T-cell (primary cell): ENCODE data around the gene ANKRD37. TPM values are rescaled to one million over a fixed set of nuclear protein-coding genes. Genes with fewer than 3 reads are reported as not detected.

Source experiments
- ATAC-seq, 4 experiments: fragments of 200-7000 bp in 3 of 4; fragments of 150-1000 bp in 1 of 4; cut with Tn5 transposase; replicated peaks in 1 of 4; 1 replicate in 3 of 4; 2 replicates in 1 of 4; pipeline ENCODE4 v1.10.0; 2021; ENCODE audit warnings: moderate library complexity in 3 of 4, mild to moderate bottlenecking in 2 of 4, moderate number of reproducible peaks in 1 of 4
- CTCF ChIA-PET, 2 donors: fragments of 300-600 bp; sonication (Branson Sonifier 250); formaldehyde crosslinking; loops; one replicate each; lab custom pipeline; 2022; ENCODE audit warnings: antibody characterized with exemption in 2 of 2; lab: Charles Lee
- POLR2A ChIA-PET, 2 donors: fragments of 300-600 bp; sonication (Branson Sonifier 250); formaldehyde crosslinking; loops; one replicate each; lab custom pipeline; 2022; ENCODE audit warnings: antibody characterized with exemption in 2 of 2; lab: Charles Lee
- DNase-seq, 35 experiments: peaks; one replicate each; pipeline versions ENCODE4 v3.0.0 to v3.0.0-alpha.2; 2013 to 2023
- H3K27ac ChIP-seq: one replicate; pipeline ENCODE4 v1.5.1; 2013; ENCODE audit warnings: low read length
- H3K27me3 ChIP-seq, 2 experiments: replicated peaks in 1 of 2; 1 replicate in 1 of 2; 2 replicates in 1 of 2; pipeline versions ENCODE4 v1.6.1 to v1.7.0; 2013; ENCODE audit warnings: low read length in 1 of 2, mixed read lengths in 1 of 2; ENCODE audit not compliant: control insufficient read depth in 2 of 2, insufficient read depth in 2 of 2; ENCODE audit errors: extremely low read depth in 1 of 2
- H3K36me3 ChIP-seq, 2 donors: 1 replicate in 1 of 2; 2 replicates in 1 of 2; pipeline versions ENCODE4 v1.6.1 to v1.7.0; 2013; ENCODE audit warnings: low read length in 1 of 2; ENCODE audit not compliant: control insufficient read depth in 2 of 2, insufficient read depth in 1 of 2; ENCODE audit errors: extremely low read depth in 1 of 2
- H3K4me1 ChIP-seq, 2 experiments: 1 replicate in 1 of 2; 2 replicates in 1 of 2; pipeline versions ENCODE4 v1.6.1 to v1.7.0; 2013; ENCODE audit warnings: low read length in 2 of 2, mixed read lengths in 1 of 2; ENCODE audit not compliant: insufficient read depth in 2 of 2, control insufficient read depth in 1 of 2; ENCODE audit errors: extremely low read depth in 1 of 2
- H3K4me3 ChIP-seq, 2 donors: 1 replicate in 1 of 2; 2 replicates in 1 of 2; pipeline versions ENCODE4 v1.5.1 to v1.7.0; 2013; ENCODE audit warnings: mild to moderate bottlenecking in 2 of 2, low read length in 1 of 2, moderate library complexity in 1 of 2; ENCODE audit not compliant: control insufficient read depth in 1 of 2; ENCODE audit errors: extremely low read depth in 1 of 2
- H3K9me3 ChIP-seq: 2 replicates; pipeline ENCODE4 v1.7.0; 2013
- H3K27ac Mint-ChIP-seq, 2 donors: one replicate each; pipeline ENCODE4 v1.8.0; 2020 to 2021; ENCODE audit warnings: mild to moderate bottlenecking in 2 of 2, mixed read lengths in 2 of 2
- H3K27me3 Mint-ChIP-seq, 2 donors: one replicate each; pipeline ENCODE4 v1.8.0; 2021 to 2022; ENCODE audit warnings: mixed read lengths in 2 of 2
- H3K36me3 Mint-ChIP-seq: one replicate; pipeline ENCODE4 v1.8.0; 2021; ENCODE audit warnings: mixed read lengths
- H3K4me1 Mint-ChIP-seq, 3 donors: one replicate each; pipeline ENCODE4 v1.8.0; 2020 to 2022; ENCODE audit warnings: mixed read lengths in 3 of 3, mild to moderate bottlenecking in 1 of 3
- H3K4me3 Mint-ChIP-seq, 3 donors: one replicate each; pipeline ENCODE4 v1.8.0; 2020 to 2022; ENCODE audit warnings: mild to moderate bottlenecking in 3 of 3, mixed read lengths in 3 of 3, moderate library complexity in 3 of 3
- H3K9me3 Mint-ChIP-seq, 3 donors: one replicate each; pipeline ENCODE4 v1.8.0; 2020 to 2022; ENCODE audit warnings: mixed read lengths in 3 of 3
- WGBS: methylation state at CpG from one replicate; pipeline ENCODE4 v1.1.5; 2013; ENCODE audit warnings: missing lambda C conversion rate; ENCODE audit not compliant: insufficient coverage; 5-methylcytosine and 5-hydroxymethylcytosine counted together
- total RNA-seq, 35 experiments: library from RNA in 6 of 35; stranded (reverse) in 6 of 35; fragments of 120-200 nt in 1 of 35; gene quantifications; one replicate each; pipeline versions ENCODE4 v1.2.1 to v1.2.4 and lab custom pipeline; 2013 to 2026

Gene ANKRD37
- total RNA-seq, 5 donors from 2014 or later (not counting 1 experiment from before 2014, with no cell fraction given) = 5.5 to 16.0 (median 7.9) TPM

- ChIA-PET POLR2A (no interaction called here), CTCF (no interaction called here)
- Mint-ChIP-seq H3K4me1 (no peaks in the 10 kb centered on the region), H3K36me3 (peaks cover 8% of the 10 kb centered on the region), H3K27ac (no peak overlapping the region), H3K27me3 (no peaks in the 10 kb centered on the region), H3K9me3 (no peaks in the 10 kb centered on the region), H3K4me3 (no peak overlapping the region)
- Histone ChIP-seq H3K4me1 (no peaks in the 10 kb centered on the region), H3K36me3 (peaks cover 0 to 3% of the 10 kb centered on the region in 2 donors), H3K9me3 (no peaks in the 10 kb centered on the region), H3K27ac (no peak overlapping the region), H3K4me3 (no peak overlapping the region), H3K27me3 (no peaks in the 10 kb centered on the region)
- ATAC-seq = no peak
- WGBS = 40% methylated on average over 1 of the region's 6 CpGs
- DNase-seq = no peak
Observed at GRCh38 chr4:185374573-185374972, 22.1 kb upstream of the ANKRD37 start.

GRCh38 chr4:185378264-185378663, 18.4 kb upstream of the ANKRD37 start:
- Histone ChIP-seq H3K9me3 (no peaks in the 10 kb centered on the region), H3K27me3 (peaks cover 0 to 2% of the 10 kb centered on the region in 2 experiments), H3K4me1 (no peaks in the 10 kb centered on the region), H3K36me3 (no peaks in the 10 kb centered on the region), H3K4me3 (no peak overlapping the region), H3K27ac (no peak overlapping the region)
- no peak overlapping the region for H3K27ac Mint-ChIP-seq
- H3K36me3 Mint-ChIP-seq = no peaks in the 10 kb centered on the region
- no peak for ATAC-seq
- DNase-seq = no peak
- 97% methylated on average over 4 of the region's 6 CpGs for WGBS
- H3K4me1 Mint-ChIP-seq = no peaks in the 10 kb centered on the region
- POLR2A ChIA-PET = no interaction called here
- H3K9me3 Mint-ChIP-seq = peaks cover 6 to 9% (median 8%) of the 10 kb centered on the region in 3 donors
- no peaks in the 10 kb centered on the region for H3K27me3 Mint-ChIP-seq
- CTCF ChIA-PET = no interaction called here
- H3K4me3 Mint-ChIP-seq = no peak overlapping the region

- H3K9me3 Mint-ChIP-seq = peaks cover 6 to 9% (median 8%) of the 10 kb centered on the region in 3 donors
- Histone ChIP-seq H3K4me3 (no peak overlapping the region), H3K27ac (no peak overlapping the region), H3K27me3 (peaks cover 0 to 3% of the 10 kb centered on the region in 2 experiments), H3K9me3 (no peaks in the 10 kb centered on the region), H3K36me3 (no peaks in the 10 kb centered on the region), H3K4me1 (no peaks in the 10 kb centered on the region)
- ChIA-PET POLR2A (interaction anchor here in 1 of 2 donors (0.5 kb wide), 1 partner anchor 167 kb away, joined by 3 read pairs; no protein-coding TSS in a partner anchor), CTCF (interaction anchor here (0.6 kb wide), 2 partner anchors 53 to 56 kb away, joined by 3 to 5 read pairs; no protein-coding TSS in a partner anchor)
- no peak for DNase-seq
- no peak for ATAC-seq
- peaks cover 3 to 5% (median 3%) of the 10 kb centered on the region in 3 donors for H3K4me1 Mint-ChIP-seq
- no peak overlapping the region for H3K27ac Mint-ChIP-seq
- no peak overlapping the region for H3K4me3 Mint-ChIP-seq
- H3K27me3 Mint-ChIP-seq = no peaks in the 10 kb centered on the region
- 98% methylated on average over 8 of the region's 13 CpGs for WGBS
- peaks cover 4% of the 10 kb centered on the region for H3K36me3 Mint-ChIP-seq
Observed at GRCh38 chr4:185379326-185380295, 17.0 kb upstream of the ANKRD37 start.

GRCh38 chr4:185380320-185380719, 16.3 kb upstream of the ANKRD37 start:
- Histone ChIP-seq H3K36me3 (no peaks in the 10 kb centered on the region), H3K9me3 (no peaks in the 10 kb centered on the region), H3K27ac (no peak overlapping the region), H3K4me3 (no peak overlapping the region), H3K27me3 (peaks cover 0 to 3% of the 10 kb centered on the region in 2 experiments), H3K4me1 (peaks cover 0 to 5% of the 10 kb centered on the region in 2 experiments)
- Mint-ChIP-seq H3K36me3 (peaks cover 4% of the 10 kb centered on the region), H3K27me3 (peaks cover 0 to 4% of the 10 kb centered on the region in 2 donors), H3K4me3 (no peak overlapping the region), H3K4me1 (peaks cover 10 to 12% (median 10%) of the 10 kb centered on the region in 3 donors), H3K27ac (no peak overlapping the region), H3K9me3 (peaks cover 6 to 9% (median 8%) of the 10 kb centered on the region in 3 donors)
- ATAC-seq (no peak), DNase-seq (no peak)
- ChIA-PET POLR2A (interaction anchor here (0.5 to 0.6 kb wide), 2 partner anchors 167 to 209 kb away, joined by 3 to 9 read pairs; no protein-coding TSS in a partner anchor), CTCF (no interaction called here)
- no CpG with 5 or more reads among the region's 1 CpG for WGBS

GRCh38 chr4:185381288-185382196, 15.1 kb upstream of the ANKRD37 start:
- peaks cover 10 to 13% (median 11%) of the 10 kb centered on the region in 3 donors for H3K4me1 Mint-ChIP-seq
- H3K4me3 ChIP-seq = no peak overlapping the region
- no CpG with 5 or more reads among the region's 4 CpGs for WGBS
- no peak for ATAC-seq
- H3K4me1 ChIP-seq = peaks cover 0 to 6% of the 10 kb centered on the region in 2 experiments
- H3K36me3 Mint-ChIP-seq = peaks cover 4% of the 10 kb centered on the region
- H3K27me3 ChIP-seq = peaks cover 0 to 3% of the 10 kb centered on the region in 2 experiments
- no peaks in the 10 kb centered on the region for H3K9me3 ChIP-seq
- peaks cover 6 to 9% (median 8%) of the 10 kb centered on the region in 3 donors for H3K9me3 Mint-ChIP-seq
- H3K36me3 ChIP-seq = no peaks in the 10 kb centered on the region
- POLR2A ChIA-PET = interaction anchor here in 1 of 2 donors (0.6 kb wide), 1 partner anchor 210 kb away, joined by 9 read pairs; no protein-coding TSS in a partner anchor
- CTCF ChIA-PET = no interaction called here
- H3K27ac ChIP-seq = no peak overlapping the region
- H3K27ac Mint-ChIP-seq = no peak overlapping the region
- peaks cover 0 to 4% of the 10 kb centered on the region in 2 donors for H3K27me3 Mint-ChIP-seq
- no peak for DNase-seq
- H3K4me3 Mint-ChIP-seq = no peak overlapping the region

DNA sequence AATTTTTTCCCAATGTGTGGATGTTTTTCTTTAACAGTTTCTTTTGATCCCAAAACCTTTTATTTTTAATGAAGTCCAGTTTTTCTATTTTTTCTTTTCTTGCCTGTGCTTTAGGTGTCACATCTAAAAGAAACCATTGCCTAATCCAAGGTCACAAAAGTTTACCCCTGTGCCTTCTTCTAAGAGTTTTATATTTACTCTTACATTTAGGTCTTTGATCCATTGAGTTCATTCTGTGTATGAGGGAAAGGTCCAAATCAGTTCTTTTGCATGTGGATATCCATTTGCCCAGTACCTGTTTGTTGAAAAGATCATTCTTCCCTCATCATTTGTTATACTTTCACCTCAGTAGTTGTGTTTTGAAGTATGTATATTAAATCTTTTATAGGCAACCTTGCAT, 13.9 kb upstream of the ANKRD37 start:
- Histone ChIP-seq H3K27ac (no peak overlapping the region), H3K9me3 (no peaks in the 10 kb centered on the region), H3K36me3 (no peaks in the 10 kb centered on the region), H3K27me3 (peaks cover 0 to 3% of the 10 kb centered on the region in 2 experiments), H3K4me3 (no peak overlapping the region), H3K4me1 (peaks cover 0 to 6% of the 10 kb centered on the region in 2 experiments)
- POLR2A ChIA-PET = no interaction called here
- Mint-ChIP-seq H3K9me3 (peaks cover 6 to 9% (median 8%) of the 10 kb centered on the region in 3 donors), H3K4me1 (peaks cover 10 to 13% (median 11%) of the 10 kb centered on the region in 3 donors), H3K36me3 (peaks cover 4% of the 10 kb centered on the region), H3K27ac (no peak overlapping the region), H3K27me3 (peaks cover 0 to 4% of the 10 kb centered on the region in 2 donors), H3K4me3 (no peak overlapping the region)
- ATAC-seq (no peak), DNase-seq (no peak)
- CTCF ChIA-PET = no interaction called here
